Endodermal cell (in vitro differentiated cells): ENCODE measurements around the gene ANO6. TPM values are rescaled to one million over a fixed set of nuclear protein-coding genes. Genes with fewer than 3 reads are reported as not detected.
"Not testable (repeated sequence)": the region's sequence is repeated elsewhere in the genome, so short reads cannot be mapped to it uniquely, and the experiment has no call there.

Experiments
- DNase-seq: peaks from one replicate; pipeline ENCODE4 v3.0.0-alpha.2; 2017
- H3K27ac ChIP-seq: 2 replicates; pipeline ENCODE4 v1.5.1; 2013; ENCODE audit warnings: mild to moderate bottlenecking, low read depth, low read length, moderate library complexity
- H3K27me3 ChIP-seq: 2 replicates; pipeline ENCODE4 v1.6.1; 2013; ENCODE audit warnings: mild to moderate bottlenecking, low read length, moderate library complexity; ENCODE audit not compliant: insufficient read depth, control insufficient read depth, poor library complexity, severe bottlenecking
- H3K36me3 ChIP-seq: 2 replicates; pipeline ENCODE4 v1.7.0; 2013; ENCODE audit warnings: mild to moderate bottlenecking, low read length, moderate library complexity; ENCODE audit not compliant: control insufficient read depth, insufficient read depth
- H3K4me1 ChIP-seq: one replicate; pipeline ENCODE4 v1.7.0; 2013; ENCODE audit warnings: low read length; ENCODE audit not compliant: control insufficient read depth, insufficient read depth
- H3K4me3 ChIP-seq: 2 replicates; pipeline ENCODE4 v1.5.1; 2013; ENCODE audit warnings: mild to moderate bottlenecking, low read length, moderate library complexity
- H3K9ac ChIP-seq: 2 replicates; pipeline ENCODE4 v1.6.1; 2013; ENCODE audit warnings: mild to moderate bottlenecking, low read length, moderate library complexity; ENCODE audit not compliant: poor library complexity, severe bottlenecking; ENCODE audit errors: extremely low read depth
- H3K9me3 ChIP-seq: 2 replicates; pipeline ENCODE4 v1.6.1; 2013; ENCODE audit warnings: mild to moderate bottlenecking, low read length, moderate library complexity; ENCODE audit not compliant: control insufficient read depth
- H3K27ac Mint-ChIP-seq: 2 replicates; pipeline ENCODE4 v1.8.0; 2020; ENCODE audit warnings: mixed read lengths
- H3K27me3 Mint-ChIP-seq: 2 replicates; pipeline ENCODE4 v1.8.0; 2021; ENCODE audit warnings: mild to moderate bottlenecking, mixed read lengths; ENCODE audit not compliant: insufficient read depth
- H3K36me3 Mint-ChIP-seq: 2 replicates; pipeline ENCODE4 v1.8.0; 2020; ENCODE audit warnings: low read depth, mixed read lengths
- H3K4me1 Mint-ChIP-seq: 2 replicates; pipeline ENCODE4 v1.8.0; 2020; ENCODE audit warnings: mixed read lengths
- H3K4me3 Mint-ChIP-seq: 2 replicates; pipeline ENCODE4 v1.8.0; 2020; ENCODE audit warnings: mild to moderate bottlenecking, moderate library complexity, mixed read lengths
- H3K9me3 Mint-ChIP-seq: 2 replicates; pipeline ENCODE4 v1.8.0; 2020; ENCODE audit warnings: mild to moderate bottlenecking, mixed read lengths
- CTCF ChIP-seq: fragments of 200-600 bp; sonication (generic); conservative IDR thresholded peaks from 2 replicates; pipeline ENCODE4 v1.5.0; 2021; ENCODE audit warnings: antibody characterized with exemption, mild to moderate bottlenecking
- WGBS, 2 experiments: methylation state at CpG; one replicate each; pipeline versions ENCODE4 v1.1.5 to v1.1.7; 2013; ENCODE audit warnings: missing lambda C conversion rate in 2 of 2, mixed read lengths in 1 of 2; ENCODE audit not compliant: insufficient coverage in 1 of 2, insufficient read length in 1 of 2; 5-methylcytosine and 5-hydroxymethylcytosine counted together
- total RNA-seq, 2 donors: library from RNA; stranded (reverse); fragmentation: NEBNext Ultra II Directional in 1 of 2; extraction: Animal tissue kit (Norgen Biotek cat#: 25700) in 1 of 2; gene quantifications; 2 replicates in 1 of 2; 3 replicates in 1 of 2; pipeline ENCODE4 v1.2.1, GENCODE V29; 2021

ANO6 gene
- total RNA-seq, 2 donors from 2014 or later: 53.5 to 55.2 TPM

GRCh38 chr12:45389426-45389825 is 173.5 kb downstream of the ANO6 start:
- no peak overlapping the region for H3K27ac ChIP-seq
- 80 to 94% methylated on average over 2 to 3 of the region's 3 CpGs for WGBS, 2 experiments
- Mint-ChIP-seq H3K4me1 (no peaks in the 10 kb centered on the region), H3K4me3 (no peak overlapping the region), H3K9me3 (peaks cover 30% of the 10 kb centered on the region), H3K27me3 (no peaks in the 10 kb centered on the region), H3K36me3 (peaks cover 68% of the 10 kb centered on the region), H3K27ac (no peak overlapping the region)
- peaks cover 27% of the 10 kb centered on the region for H3K9me3 ChIP-seq
- no peak for TF ChIP-seq CTCF
- DNase-seq: no peak
- peaks cover 52% of the 10 kb centered on the region for H3K36me3 ChIP-seq
- H3K4me3 ChIP-seq: no peak overlapping the region
- H3K27me3 ChIP-seq: no peaks in the 10 kb centered on the region
- no peaks in the 10 kb centered on the region for H3K4me1 ChIP-seq
- no peak overlapping the region for H3K9ac ChIP-seq

GRCh38 chr12:45397499-45397898 is 181.6 kb downstream of the ANO6 start:
- 93 to 94% methylated on average over 2 to 4 of the region's 4 CpGs for WGBS, 2 experiments
- not testable (repeated sequence) for DNase-seq, H3K4me1 Mint-ChIP-seq, H3K27ac ChIP-seq, H3K27me3 Mint-ChIP-seq, H3K4me1 ChIP-seq, H3K4me3 Mint-ChIP-seq, H3K9ac ChIP-seq, H3K9me3 ChIP-seq, H3K27me3 ChIP-seq, H3K27ac Mint-ChIP-seq, H3K4me3 ChIP-seq
- Mint-ChIP-seq H3K36me3 (peaks cover 43% of the 10 kb centered on the region), H3K9me3 (peaks cover 47% of the 10 kb centered on the region)
- H3K36me3 ChIP-seq: peaks cover 21% of the 10 kb centered on the region

GRCh38 chr12:45398552-45398951 is 182.7 kb downstream of the ANO6 start:
- no peak overlapping the region for H3K27ac ChIP-seq
- H3K9ac ChIP-seq: no peak overlapping the region
- no peaks in the 10 kb centered on the region for H3K4me1 ChIP-seq
- Mint-ChIP-seq H3K27ac (no peak overlapping the region), H3K4me3 (no peak overlapping the region), H3K27me3 (no peaks in the 10 kb centered on the region), H3K4me1 (no peaks in the 10 kb centered on the region), H3K9me3 (peaks cover 36% of the 10 kb centered on the region), H3K36me3 (peaks cover 43% of the 10 kb centered on the region)
- H3K4me3 ChIP-seq: no peak overlapping the region
- no peaks in the 10 kb centered on the region for H3K9me3 ChIP-seq
- DNase-seq: no peak
- WGBS, 2 experiments: 100% methylated on average over 2 of the region's 4 CpGs; no CpG with 5 or more reads in 1 of the 2 experiments
- peaks cover 26% of the 10 kb centered on the region for H3K36me3 ChIP-seq
- H3K27me3 ChIP-seq: no peaks in the 10 kb centered on the region
- TF ChIP-seq CTCF: no peak

GRCh38 chr12:45400991-45401390 is 185.1 kb downstream of the ANO6 start:
- H3K9me3 Mint-ChIP-seq: peaks cover 13% of the 10 kb centered on the region
- no peak overlapping the region for H3K4me3 Mint-ChIP-seq
- no peak overlapping the region for H3K27ac Mint-ChIP-seq
- no peak for TF ChIP-seq CTCF
- Histone ChIP-seq H3K27me3 (no peaks in the 10 kb centered on the region), H3K9me3 (no peaks in the 10 kb centered on the region), H3K4me3 (no peak overlapping the region), H3K9ac (no peak overlapping the region), H3K36me3 (peaks cover 44% of the 10 kb centered on the region), H3K27ac (no peak overlapping the region), H3K4me1 (no peaks in the 10 kb centered on the region)
- H3K27me3 Mint-ChIP-seq: no peaks in the 10 kb centered on the region
- H3K36me3 Mint-ChIP-seq: peaks cover 38% of the 10 kb centered on the region
- WGBS, 2 experiments: 80 to 97% methylated on average over 1 to 2 of the region's 2 CpGs
- DNase-seq: no peak
- H3K4me1 Mint-ChIP-seq: no peaks in the 10 kb centered on the region
